ENCODE data around the gene ASB13.

- TF ChIP-seq GATA2 (IDR thresholded peaks at IDR 0.05; ENCODE audit: low read depth, low read length) (no peak), GATA3 (IDR thresholded peaks at IDR 0.05; ENCODE audit: low read depth, low read length) (no peak)
These were observed 40.2 kb downstream of the ASB13 start for GRCh38 chr10:5625992-5626777.
